Measurements from ENCODE around the gene PPFIA3.

Gene PPFIA3

DNA sequence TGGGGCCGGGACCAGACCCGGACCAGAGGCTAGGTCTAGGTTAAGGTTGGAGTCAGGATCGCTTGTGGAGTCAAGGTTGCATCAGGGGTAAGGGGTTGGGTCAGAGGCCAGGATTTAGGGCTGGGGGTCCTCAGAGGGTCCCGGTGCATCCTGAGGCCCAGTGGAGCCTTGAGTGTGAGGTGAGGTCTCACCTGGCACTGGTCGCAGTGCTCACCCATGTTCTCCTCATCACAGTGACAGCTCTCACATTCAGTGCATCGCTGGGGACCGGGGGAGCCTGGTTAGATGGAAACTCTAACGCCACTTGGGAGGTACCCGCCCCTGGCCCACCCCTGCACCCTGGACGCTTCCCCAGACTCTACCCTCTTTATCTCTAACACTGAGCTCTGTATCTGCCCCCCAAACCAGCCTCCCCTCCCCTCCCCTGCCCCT, 32.8 kb downstream of the PPFIA3 start:
- H3K4me3 ChIP-seq (ENCODE audit: low read depth, low read length), result no peak overlapping the region
- TF ChIP-seq, protein P1, sequence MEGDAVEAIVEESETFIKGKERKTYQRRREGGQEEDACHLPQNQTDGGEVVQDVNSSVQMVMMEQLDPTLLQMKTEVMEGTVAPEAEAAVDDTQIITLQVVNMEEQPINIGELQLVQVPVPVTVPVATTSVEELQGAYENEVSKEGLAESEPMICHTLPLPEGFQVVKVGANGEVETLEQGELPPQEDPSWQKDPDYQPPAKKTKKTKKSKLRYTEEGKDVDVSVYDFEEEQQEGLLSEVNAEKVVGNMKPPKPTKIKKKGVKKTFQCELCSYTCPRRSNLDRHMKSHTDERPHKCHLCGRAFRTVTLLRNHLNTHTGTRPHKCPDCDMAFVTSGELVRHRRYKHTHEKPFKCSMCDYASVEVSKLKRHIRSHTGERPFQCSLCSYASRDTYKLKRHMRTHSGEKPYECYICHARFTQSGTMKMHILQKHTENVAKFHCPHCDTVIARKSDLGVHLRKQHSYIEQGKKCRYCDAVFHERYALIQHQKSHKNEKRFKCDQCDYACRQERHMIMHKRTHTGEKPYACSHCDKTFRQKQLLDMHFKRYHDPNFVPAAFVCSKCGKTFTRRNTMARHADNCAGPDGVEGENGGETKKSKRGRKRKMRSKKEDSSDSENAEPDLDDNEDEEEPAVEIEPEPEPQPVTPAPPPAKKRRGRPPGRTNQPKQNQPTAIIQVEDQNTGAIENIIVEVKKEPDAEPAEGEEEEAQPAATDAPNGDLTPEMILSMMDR (IDR thresholded peaks at IDR 0.05; ENCODE audit: borderline replicate concordance, insufficient read depth, low read depth, low read length), result no peak

DNA sequence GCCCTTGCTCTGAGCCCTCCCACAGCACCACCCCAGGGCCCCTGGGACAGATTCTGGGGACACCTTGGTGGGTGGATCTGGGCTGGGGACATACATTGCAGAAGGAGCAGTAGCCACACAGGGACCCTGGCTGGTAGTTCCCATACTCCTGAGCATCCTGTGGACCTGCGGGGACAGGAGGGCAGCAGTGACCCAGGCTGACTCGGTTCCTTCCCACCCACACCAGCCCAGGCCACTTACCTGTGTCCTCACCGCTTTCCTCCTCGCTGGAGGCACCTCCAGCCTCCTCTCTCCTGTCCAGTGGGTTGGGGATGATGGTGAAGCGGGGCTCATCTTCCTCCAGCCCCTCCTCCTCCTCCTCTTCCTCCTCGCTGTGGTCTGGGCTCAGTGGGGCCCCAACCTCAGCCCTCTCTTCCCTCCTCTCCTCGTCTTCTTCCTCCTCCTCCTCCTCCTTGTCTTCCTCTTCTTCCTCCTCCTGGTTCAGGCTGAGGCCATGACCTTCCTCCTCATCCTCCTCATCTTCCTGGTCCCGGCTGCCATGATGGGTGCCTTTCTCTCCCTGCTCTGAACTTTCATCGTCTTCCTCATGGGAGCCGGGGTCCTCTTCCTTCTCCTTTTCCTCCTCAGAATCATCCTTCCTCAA, 33.9 kb downstream of the PPFIA3 start:
- TF ChIP-seq, protein P1 (IDR thresholded peaks at IDR 0.05; ENCODE audit: borderline replicate concordance, insufficient read depth, low read depth, low read length), result no peak
- no peak overlapping the region for H3K4me3 ChIP-seq (ENCODE audit: low read depth, low read length)

DNA sequence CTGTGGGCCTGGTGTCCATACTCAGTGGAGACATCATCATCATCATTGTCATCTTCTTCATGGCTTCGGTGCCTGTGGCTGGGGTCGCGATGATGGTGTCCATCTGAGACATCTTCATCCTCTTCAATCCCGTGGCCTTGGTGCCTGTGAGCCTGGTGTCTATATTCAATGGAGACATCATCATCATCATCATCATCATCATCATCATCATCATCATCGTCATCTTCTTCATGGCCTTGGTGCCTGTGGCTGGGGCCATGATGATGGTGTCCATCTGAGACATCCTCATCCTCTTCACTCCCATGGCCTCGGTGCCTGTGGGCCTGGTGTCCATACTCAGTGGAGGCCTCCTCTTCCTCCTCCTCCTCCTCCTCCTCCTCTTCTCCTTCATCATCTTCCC, 34.9 kb downstream of the PPFIA3 start:
- TF ChIP-seq, protein P1 (IDR thresholded peaks at IDR 0.05; ENCODE audit: borderline replicate concordance, insufficient read depth, low read depth, low read length), result no peak
- no peak overlapping the region for H3K4me3 ChIP-seq (ENCODE audit: low read depth, low read length)

DNA sequence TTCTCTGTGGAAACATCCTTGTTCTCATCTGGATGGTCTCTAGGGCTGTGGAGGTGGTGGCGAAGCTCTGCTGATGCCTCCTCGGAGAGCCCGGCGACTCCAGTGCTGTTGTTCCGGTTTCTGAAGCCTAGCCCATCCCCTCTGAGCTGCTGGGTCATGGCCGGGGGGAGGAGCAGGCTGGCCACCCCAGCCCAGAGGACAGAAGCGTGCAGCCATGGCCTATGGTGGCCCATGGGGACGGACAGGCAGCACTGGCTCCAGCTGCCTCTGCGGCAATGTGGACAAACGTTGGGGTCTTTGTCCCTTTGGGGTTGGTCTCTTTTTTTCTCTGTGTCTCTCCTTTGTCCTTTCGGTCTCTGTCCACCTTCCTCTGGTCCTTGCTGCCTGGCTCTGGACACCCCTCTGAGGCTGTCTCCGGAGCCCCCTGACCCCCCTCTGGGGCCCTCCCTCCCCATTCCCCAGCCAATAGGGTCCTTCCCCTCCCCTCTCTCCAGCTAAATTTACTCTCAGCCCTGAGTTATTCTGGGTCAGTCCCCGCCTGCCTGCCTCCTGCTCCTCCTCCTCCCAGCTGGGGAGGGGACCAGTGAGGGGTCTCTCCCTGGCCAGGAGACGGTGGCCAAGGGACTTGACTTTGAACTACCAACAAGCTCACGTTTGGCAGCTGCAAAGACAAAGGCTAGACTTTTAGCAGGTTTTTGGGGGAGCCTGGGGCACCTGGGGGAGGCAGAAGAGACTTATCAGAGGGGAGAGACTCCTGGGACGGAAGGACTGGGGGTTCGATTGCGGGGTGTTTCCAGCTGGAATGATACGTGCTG, 35.9 kb downstream of the PPFIA3 start, which contains the start of gene HRC:
TSS of gene HRC (minus strand) at position 392 of the 815 bp plus-strand sequence. CDS start at position 233, 159 bp downstream.
- no peak within 1 kb of the TSS for H3K4me3 ChIP-seq (ENCODE audit: low read depth, low read length)
- TF ChIP-seq, protein P1 (IDR thresholded peaks at IDR 0.05; ENCODE audit: borderline replicate concordance, insufficient read depth, low read depth, low read length), result no peak

DNA sequence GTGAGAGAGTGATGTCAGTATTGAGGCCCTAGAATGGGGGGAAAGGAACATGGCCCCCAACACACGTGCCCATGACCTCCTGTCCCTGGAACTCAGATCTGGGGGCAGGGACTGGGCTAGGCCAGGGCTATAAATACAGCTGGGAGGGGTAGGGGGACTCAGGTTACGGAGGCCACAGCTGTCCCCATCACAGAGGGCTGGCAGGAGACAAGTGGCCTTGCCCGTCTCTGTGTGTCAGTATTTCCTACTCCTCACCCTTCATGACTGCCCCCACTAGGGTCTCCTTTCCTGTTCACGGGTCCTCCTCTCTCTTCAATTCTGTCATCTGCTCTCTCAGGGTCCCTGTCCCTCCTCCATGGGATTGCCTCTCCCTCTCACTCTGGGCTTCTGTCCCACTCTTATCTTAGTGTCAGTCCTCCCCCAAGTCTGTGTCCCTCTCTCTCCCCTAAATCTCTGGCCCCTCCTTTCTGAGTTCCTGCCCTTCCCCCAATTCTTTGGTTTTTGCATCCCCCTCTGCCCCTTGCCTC, 36.5 kb downstream of the PPFIA3 start:
- TF ChIP-seq, protein P1 (IDR thresholded peaks at IDR 0.05; ENCODE audit: borderline replicate concordance, insufficient read depth, low read depth, low read length), result no peak
- no peak overlapping the region for H3K4me3 ChIP-seq (ENCODE audit: low read depth, low read length)

DNA sequence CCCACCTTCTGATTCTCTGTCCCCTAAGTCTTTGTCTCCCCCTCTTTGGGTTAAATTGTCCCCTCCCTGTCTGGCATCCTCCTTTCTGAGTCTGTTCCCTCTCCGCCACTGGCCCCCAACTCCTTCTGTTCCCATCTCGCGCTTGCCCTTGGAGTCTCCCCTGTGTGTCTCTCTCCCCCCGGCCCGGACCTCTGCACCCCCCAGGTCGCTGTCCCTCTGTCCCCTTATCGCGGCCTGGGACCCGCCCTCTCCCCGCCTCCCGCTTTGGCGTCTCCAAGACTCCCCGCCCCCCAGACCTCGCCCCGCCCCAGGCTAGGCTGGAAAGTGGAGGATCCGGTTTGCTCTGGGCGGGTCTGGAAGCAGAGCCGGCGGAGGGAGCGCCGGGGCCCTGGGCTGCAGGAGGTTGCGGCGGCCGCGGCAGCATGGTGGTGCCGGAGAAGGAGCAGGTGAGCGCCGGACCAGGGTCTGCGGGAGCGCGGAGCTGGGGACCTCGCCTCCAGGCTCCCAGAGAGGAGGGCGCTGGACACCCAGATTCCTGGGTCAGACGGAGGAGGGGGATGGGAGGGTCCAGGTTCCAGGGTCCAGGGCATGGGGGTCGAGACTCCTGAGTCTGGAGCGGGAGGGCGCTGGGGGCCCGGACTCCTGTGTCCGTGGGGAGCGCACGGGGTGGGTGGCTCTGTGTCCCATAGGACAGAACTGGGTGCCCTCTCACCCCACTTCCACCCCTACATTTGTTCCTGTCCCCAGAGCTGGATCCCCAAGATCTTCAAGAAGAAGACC, 38.3 kb downstream of the PPFIA3 start, which contains the start of gene TRPM4:
TSS of gene TRPM4 (plus strand) at position 348 of the 780 bp plus-strand sequence. CDS start at position 423, 75 bp downstream.
- H3K4me3 ChIP-seq (ENCODE audit: low read depth, low read length), result no peak within 1 kb of the TSS
- TF ChIP-seq, protein P1 (IDR thresholded peaks at IDR 0.05; ENCODE audit: borderline replicate concordance, insufficient read depth, low read depth, low read length), result no peak

All from GM12875 (cell line).